ENCODE results near the gene FBXL15.

- TF ChIP-seq POLR2A (IDR thresholded peaks at IDR 0.05) (no peak), EP300 (IDR thresholded peaks at IDR 0.05) (no peak), CTCF (IDR thresholded peaks at IDR 0.05) (no peak)
Observed at GRCh38 chr10:102409604-102410428, 10.8 kb upstream of the FBXL15 start.
